Inflammatory macrophage treated with lipopolysaccharide for 1 hour (primary cell): ENCODE measurements around the gene HAP1.
A peak's percentile ranks its signal among the peaks of the same experiment; 100 is the strongest.
"Not testable (repeated sequence)": the region's sequence is repeated elsewhere in the genome, so short reads cannot be mapped to it uniquely, and the experiment has no call there.

Experiments
- DNase-seq, 2 donors: peaks; one replicate each; pipeline ENCODE4 v3.0.0-alpha.2; 2020 to 2022

HAP1 gene

DNA sequence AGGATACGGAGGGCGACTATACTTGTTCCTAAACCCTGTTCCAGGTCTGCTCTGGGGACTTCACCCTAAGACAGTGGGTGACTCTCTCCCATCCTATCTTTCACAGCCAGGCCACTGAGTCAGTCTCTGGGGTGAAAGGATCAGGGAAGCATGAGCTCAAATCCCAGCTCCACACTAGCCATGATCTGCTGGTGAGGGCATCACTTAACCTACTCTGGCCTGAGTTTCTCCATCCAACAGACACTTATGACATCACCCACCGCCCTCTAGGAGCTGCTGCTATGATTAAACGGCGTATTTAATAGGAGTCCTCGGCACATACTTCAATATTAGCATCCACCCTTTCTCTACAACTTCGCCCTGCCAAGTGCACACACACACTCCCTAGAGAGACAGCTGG, 12.2 kb downstream of the HAP1 start:
- no peak for DNase-seq

DNA sequence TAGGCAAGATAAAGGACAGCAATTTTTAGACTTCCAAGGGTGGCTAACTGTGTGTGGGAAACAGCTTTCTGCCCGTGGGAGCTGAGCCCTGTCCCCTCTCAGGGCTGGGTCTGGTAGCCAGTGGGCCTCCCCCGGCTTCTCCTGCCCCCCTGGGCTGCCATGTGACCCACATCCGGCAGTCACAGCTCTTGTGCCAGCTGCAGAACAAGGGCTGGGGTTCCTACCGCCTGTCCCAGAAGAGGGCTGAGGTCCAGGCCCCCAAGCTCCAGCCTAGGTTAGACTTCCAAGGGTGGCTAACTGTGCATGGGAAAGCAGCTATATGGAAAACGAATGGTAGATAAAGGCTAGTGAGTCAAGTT, 16.2 kb downstream of the HAP1 start:
- DNase-seq = no peak

GRCh38 chr17:41717408-41718286, 16.8 kb downstream of the HAP1 start:
- peak; percentile 47 to 63 for DNase-seq

GRCh38 chr17:41711669-41712400, 22.6 kb downstream of the HAP1 start, which contains the start of gene GAST:
Gene GAST, plus strand, starts transcription at chr17:41712331. Its CDS starts 3,106 bp downstream, at chr17:41715437.
- DNase-seq = no peak

- no peak for DNase-seq
These were observed 23.9 kb downstream of the HAP1 start for GRCh38 chr17:41710472-41711090.

DNA sequence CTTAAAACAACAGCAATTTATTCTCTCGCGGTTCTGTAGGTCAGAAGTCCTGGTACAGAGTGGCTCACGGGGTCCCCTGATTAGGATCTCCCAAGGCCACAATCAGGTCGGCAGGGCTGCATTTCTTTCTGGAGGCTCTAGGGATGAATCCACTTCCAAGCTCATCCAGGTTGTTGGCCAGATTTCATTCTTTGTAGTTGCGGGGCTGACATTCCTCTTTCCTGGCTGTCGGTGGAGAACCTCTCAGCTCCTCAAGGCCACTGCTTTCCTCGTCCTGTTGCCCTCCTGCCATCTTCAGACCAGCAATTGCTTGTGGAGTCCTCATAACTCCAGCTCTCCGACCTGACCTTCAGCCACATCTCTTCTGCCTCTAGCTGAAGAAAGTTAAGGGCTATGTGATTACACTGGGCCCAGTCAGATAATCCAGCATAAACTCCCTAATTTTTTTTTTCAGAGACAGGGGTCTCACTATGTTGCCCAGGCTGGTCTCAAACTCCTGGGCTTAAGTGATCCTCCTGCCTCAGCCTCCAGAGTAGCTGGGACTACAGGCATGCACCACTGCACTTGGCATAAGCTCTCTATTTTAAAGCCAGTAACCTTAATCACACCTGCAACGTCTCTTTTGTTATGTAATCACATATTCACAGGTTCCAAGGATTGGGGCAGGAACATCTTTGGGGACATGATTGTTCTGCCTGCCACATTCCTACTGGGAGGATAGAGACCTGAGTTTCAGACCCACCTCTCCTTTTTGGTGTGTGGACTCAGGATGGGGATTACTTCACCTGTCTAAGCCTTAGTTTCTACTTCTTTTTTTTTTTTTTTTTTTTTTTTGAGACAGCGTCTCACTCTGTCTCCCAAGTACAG, 26.4 kb downstream of the HAP1 start:
- no peak for DNase-seq

DNA sequence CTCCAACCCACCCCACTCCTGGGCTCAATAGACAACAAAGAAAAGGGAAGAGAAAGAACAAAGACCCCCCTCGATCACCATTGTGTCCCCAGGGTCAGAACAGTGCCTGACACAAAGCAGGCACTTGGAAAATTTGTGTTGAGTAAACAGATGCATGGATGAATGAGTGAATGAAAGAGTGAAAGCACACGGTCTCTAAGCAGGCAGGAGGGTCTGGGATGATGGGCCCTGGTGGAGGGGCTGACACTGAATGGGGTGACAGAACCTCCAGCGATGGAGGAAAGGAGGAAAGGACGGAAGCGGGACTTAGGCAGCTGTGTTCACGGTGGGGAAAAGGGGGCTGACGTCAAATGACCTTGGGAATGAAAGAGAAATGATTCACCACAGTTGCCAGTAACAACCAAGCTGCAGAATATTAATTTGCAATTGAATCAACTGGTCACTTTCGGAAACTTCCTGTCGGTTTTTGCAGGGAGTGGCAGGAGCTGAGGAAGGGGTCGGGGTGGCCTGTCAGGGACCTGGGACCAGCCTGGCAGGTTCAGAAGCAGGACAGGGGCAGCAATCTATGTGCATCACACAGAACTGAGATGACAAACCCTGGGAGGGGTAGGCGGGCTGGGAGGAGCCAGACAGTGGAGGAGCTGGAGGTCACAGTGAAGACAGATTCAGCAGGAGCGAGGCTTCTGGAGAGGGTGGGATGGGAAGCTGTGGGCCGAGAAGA, 29.0 kb downstream of the HAP1 start:
- no peak for DNase-seq

GRCh38 chr17:41702712-41703111, 31.7 kb downstream of the HAP1 start:
- DNase-seq = no peak

DNA sequence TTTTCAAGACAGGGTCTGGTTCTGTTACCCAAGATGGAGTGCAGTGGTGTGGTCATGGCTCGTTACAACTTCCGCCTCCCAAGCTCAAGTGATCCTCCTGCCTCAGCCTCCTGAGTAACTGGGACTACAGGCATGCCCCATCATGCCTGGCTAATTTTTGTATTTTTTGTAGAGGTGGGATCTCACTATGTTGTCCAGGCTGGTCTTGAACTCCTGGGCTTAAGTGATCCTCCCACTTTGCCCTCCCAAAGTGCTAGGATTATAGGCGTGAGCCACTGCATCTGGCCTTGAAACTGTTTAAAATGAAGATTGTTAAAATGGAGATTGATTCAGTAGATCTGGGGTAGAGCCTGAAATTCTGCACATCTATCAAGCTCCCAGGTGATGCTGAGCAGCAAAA, 33.6 kb downstream of the HAP1 start:
- DNase-seq = not testable (repeated sequence)

GRCh38 chr17:41697122-41697962, 37.1 kb downstream of the HAP1 start:
- DNase-seq = peak; percentile 87 to 94

DNA sequence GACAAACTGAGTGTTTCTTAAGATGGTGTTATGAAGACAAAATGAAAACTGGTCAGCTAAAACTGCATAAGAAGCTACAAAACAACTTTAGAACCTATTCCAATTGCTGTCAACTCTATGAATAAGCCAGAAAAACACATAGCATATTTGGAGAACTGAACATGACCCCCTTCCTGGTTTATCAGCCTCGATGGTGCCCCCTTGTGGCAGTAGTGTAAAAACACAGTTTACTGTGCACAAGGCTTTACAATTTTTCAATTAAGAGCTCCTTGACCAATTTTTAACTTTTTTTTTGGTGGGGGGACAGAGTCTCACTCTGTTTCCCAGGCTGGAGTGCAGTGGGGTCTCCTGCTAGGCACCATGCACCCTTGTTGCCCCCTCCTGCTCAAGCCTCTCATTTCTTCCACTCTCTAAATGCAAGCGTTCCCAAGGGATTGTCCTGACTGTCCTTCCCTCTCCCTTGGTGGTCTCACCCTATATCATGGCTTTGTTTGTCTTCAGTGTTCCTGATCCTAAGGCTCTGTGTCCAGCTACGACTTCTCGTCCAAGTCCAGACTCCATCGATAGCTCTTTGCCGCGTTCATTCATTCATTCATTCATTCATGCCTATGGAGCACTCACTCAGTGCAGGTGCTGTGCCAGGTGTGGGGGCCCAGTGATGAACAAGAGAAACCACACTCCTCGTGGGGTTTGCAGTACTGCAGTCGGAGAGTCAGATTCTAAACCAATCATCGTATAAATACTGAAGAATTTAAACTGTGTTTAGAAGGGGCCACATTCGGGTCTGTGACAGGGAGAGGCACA, 38.3 kb downstream of the HAP1 start:
- DNase-seq = peak; percentile 76 to 92

DNA sequence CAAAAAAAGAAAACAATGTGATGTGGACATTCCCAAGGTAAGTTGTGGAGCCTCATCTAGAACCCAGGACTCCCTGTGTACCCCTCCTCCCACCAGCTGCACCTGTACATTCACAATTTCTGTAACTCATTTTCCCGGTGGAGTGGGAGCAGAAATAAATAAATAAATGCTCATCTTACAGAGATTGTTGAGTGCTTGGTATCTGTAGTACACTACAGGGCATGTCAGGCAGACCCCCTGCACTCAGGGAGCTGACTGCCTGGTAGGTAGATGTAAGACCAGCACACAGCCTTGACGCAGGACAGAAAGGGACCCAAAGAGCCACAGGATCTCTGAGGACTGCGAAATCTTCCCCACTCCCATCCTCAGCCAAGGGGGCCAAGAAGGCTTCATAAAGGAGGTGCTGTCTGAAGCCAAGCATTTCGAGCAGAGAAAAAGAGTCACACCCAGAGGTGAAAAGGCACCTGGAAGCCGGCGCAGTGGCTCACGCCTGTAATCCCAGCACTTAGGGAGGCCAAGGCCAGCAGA, 39.2 kb downstream of the HAP1 start:
- DNase-seq = no peak

DNA sequence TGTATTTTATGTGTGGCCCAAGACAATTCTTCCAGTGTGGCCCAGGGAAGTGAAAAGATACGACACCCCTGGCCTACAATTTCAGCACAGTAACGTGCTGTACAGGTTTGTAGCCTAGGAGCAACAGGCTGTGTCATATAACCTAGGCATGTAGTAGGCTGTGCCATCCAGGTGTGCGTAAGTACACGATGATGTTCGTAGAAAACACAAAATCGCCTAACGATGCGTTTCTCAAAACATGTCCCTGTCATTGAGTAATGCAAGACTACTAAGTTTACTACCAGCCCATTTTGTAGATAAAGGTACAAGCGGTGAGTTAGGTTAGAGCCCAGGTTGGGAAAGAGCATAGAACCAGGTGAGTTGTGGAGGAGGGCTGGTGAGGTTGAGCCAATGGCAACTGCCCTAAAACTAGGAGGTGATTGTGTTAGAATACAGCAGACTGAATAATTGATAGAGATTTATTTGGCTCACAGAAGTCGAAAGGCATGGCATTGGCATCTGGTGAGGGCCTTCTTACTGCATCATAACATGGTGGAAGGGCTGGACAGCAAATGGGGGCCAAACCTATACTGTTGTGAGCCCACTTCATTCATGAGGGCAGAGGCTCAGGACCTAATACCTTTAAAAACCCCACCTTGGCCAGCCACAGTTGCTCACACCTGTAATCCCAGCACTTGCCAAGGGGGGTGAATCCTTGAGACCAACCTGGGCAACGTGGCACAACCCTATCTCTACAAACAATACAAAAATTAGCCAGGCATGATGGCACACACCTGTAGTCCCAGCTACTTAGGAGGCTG, 41.5 kb downstream of the HAP1 start:
- no peak for DNase-seq

DNA sequence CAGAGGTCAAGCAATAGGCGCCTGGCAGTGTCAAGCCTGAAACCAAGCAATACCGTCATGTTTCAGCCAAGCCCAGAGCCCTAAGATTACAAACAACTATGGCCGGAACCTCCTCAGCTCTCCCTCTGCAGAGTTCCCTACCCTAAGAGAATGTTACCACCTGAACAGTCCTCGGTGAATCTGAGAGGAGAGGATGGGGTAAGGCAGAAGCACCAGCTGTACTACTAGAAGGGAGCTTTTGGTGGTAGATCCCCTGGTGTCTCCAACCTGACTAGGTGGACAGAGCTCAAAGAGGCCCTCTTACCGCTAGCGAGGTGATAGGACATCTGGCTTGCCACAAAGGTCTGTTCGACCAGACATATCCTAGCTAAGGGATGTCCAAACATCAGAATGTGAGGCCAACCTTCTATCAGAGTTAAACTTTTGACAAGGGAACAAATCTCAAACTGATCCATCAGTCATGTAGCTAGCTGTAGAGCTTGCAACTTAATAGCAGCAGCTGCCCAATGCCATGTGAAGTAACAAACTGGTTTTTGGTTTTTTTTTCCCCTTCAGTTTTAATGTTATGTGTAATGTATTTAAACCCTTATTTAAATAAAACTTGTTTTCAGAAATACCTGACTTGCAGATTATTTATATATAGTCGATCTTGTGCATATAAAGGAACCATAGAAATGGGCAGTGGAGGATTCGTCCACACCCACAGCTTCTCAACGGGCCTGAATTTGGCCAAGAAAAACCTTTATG, 43.2 kb downstream of the HAP1 start:
- no peak for DNase-seq

GRCh38 chr17:41690497-41690896, 43.9 kb downstream of the HAP1 start:
- DNase-seq = no peak

GRCh38 chr17:41689497-41690299, 44.7 kb downstream of the HAP1 start:
- DNase-seq = peak; percentile 61 to 94
